Stimulated activated memory B cell treated with anti-CD40 and anti-IgM and Interleukin-4, amounts not matched to agents 10 μg/mL and 1 μg/mL and 100 μg/mL, for 72 hours (primary cell): ENCODE data around the gene KLHL3.

Experiments used
- ATAC-seq: fragments of 150-1000 bp; cut with Tn5 transposase; 2 replicates; pipeline ENCODE4 v1.10.0; 2021
- H3K27ac Mint-ChIP-seq: one replicate; pipeline ENCODE4 v1.8.0; 2022; ENCODE audit warnings: mild to moderate bottlenecking, mixed read lengths
- H3K27me3 Mint-ChIP-seq: one replicate; pipeline ENCODE4 v1.8.0; 2022; ENCODE audit warnings: mixed read lengths
- H3K36me3 Mint-ChIP-seq: one replicate; pipeline ENCODE4 v1.8.0; 2022; ENCODE audit warnings: mixed read lengths
- H3K4me1 Mint-ChIP-seq: one replicate; pipeline ENCODE4 v1.8.0; 2022; ENCODE audit warnings: mixed read lengths
- H3K4me3 Mint-ChIP-seq: one replicate; pipeline ENCODE4 v1.8.0; 2022; ENCODE audit warnings: mild to moderate bottlenecking, moderate library complexity, mixed read lengths
- H3K9me3 Mint-ChIP-seq: one replicate; pipeline ENCODE4 v1.8.0; 2022; ENCODE audit warnings: mixed read lengths

Gene KLHL3

GRCh38 chr5:137627293-137627692 lies 108.6 kb downstream of the KLHL3 start:
- peaks cover 5% of the 10 kb centered on the region for H3K36me3 Mint-ChIP-seq

GRCh38 chr5:137624786-137625349 lies 111.0 kb downstream of the KLHL3 start:
- no peak overlapping the region for H3K27ac Mint-ChIP-seq
- no peak overlapping the region for H3K4me3 Mint-ChIP-seq
- no peaks in the 10 kb centered on the region for H3K27me3 Mint-ChIP-seq
- H3K9me3 Mint-ChIP-seq = no peaks in the 10 kb centered on the region
- H3K36me3 Mint-ChIP-seq = no peaks in the 10 kb centered on the region
- ATAC-seq = no peak
- peaks cover 6% of the 10 kb centered on the region for H3K4me1 Mint-ChIP-seq

More at GRCh38 chr5:137627293-137627692, 108.6 kb downstream of the KLHL3 start:
- Mint-ChIP-seq H3K4me1 (peaks cover 6% of the 10 kb centered on the region), H3K9me3 (no peaks in the 10 kb centered on the region), H3K27ac (no peak overlapping the region), H3K27me3 (no peaks in the 10 kb centered on the region), H3K4me3 (no peak overlapping the region)
- no peak for ATAC-seq

DNA sequence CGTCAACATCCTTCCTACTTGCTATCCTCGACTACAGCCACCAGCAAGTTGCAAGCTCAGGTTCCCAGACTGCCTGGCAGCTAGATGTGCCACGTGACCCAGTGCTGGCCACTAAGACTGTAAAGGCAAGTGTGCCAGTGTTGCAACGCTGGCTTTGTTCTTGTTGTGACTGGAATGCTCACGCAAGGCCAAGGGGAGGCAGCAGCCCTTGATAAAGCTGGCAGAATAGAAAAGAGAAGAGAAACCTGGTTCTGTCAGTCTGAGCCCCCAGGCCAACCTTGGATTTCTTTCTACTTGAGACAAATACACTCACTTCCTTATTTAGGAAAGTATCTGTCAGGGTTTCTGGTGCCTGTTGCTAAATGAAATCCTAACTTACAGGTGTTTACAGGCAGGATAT lies 113.0 kb downstream of the KLHL3 start:
- ATAC-seq = peak; percentile 84
- H3K4me3 Mint-ChIP-seq = no peak overlapping the region
- peak overlapping the region; percentile 48 for H3K27ac Mint-ChIP-seq
- no peaks in the 10 kb centered on the region for H3K9me3 Mint-ChIP-seq
- peaks cover 5% of the 10 kb centered on the region for H3K36me3 Mint-ChIP-seq
- H3K27me3 Mint-ChIP-seq = no peaks in the 10 kb centered on the region
- peaks cover 6% of the 10 kb centered on the region for H3K4me1 Mint-ChIP-seq

DNA sequence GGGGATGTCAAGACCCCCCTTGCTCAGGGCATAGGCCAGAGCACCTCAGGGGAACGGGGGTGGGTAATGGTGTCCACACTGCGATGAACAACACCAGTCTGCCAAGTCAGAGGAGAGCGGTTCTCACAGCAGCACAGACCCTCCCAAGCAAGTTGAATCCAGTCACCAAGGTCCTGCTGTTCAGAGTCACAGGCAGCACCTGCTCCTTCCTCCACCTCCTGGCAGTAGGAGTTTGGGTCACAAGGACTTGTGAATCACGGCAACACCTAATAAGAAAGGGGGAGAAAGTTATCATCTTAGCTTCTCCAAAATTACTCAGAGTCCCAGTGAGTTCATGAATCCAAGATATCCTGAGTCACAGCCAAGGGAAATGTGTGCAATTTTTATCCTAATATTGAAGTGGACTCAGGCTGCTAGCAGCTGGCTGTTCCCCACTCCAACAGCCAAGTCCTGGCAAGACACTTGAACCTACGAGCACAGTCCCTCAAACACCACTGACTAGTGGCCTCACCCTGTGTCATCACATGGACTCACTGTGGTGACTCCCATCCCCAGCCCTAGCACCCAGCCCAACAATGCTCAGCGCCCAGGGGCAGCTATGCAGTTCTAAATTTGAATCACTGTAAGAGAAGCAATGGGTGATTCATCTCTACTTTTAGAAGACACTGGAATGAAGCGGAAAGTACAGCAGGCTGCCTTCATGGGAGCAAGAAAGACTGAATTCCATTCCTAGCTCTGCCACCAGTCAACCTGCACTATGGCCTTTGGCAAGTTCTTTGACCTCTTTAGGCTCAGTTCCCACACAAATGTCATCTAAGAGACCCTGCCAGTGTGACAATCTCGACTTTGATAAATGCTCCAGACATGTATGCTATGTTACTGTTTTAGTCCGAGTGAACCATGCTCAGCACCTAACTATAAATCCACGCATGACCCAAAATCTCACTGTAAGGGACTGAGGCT lies 113.7 kb downstream of the KLHL3 start:
- H3K36me3 Mint-ChIP-seq = peaks cover 5% of the 10 kb centered on the region
- no peak for ATAC-seq
- H3K27ac Mint-ChIP-seq = peak overlapping the region; percentile 48

GRCh38 chr5:137621306-137621705 lies 114.6 kb downstream of the KLHL3 start:
- H3K27ac Mint-ChIP-seq = no peak overlapping the region
- no peak for ATAC-seq
- H3K27me3 Mint-ChIP-seq = no peaks in the 10 kb centered on the region
- H3K4me3 Mint-ChIP-seq = no peak overlapping the region
- peaks cover 6% of the 10 kb centered on the region for H3K4me1 Mint-ChIP-seq
- no peaks in the 10 kb centered on the region for H3K9me3 Mint-ChIP-seq
- peaks cover 5% of the 10 kb centered on the region for H3K36me3 Mint-ChIP-seq

More for the DNA sequence above, 113.7 kb downstream of the KLHL3 start:
- no peak overlapping the region for H3K4me3 Mint-ChIP-seq
- no peaks in the 10 kb centered on the region for H3K27me3 Mint-ChIP-seq
- H3K9me3 Mint-ChIP-seq = no peaks in the 10 kb centered on the region
- peaks cover 6% of the 10 kb centered on the region for H3K4me1 Mint-ChIP-seq

GRCh38 chr5:137619191-137619870 lies 116.6 kb downstream of the KLHL3 start:
- Mint-ChIP-seq H3K27ac (no peak overlapping the region), H3K4me3 (no peak overlapping the region), H3K27me3 (no peaks in the 10 kb centered on the region), H3K36me3 (peaks cover 5% of the 10 kb centered on the region), H3K4me1 (peaks cover 6% of the 10 kb centered on the region), H3K9me3 (no peaks in the 10 kb centered on the region)
- ATAC-seq = no peak

DNA sequence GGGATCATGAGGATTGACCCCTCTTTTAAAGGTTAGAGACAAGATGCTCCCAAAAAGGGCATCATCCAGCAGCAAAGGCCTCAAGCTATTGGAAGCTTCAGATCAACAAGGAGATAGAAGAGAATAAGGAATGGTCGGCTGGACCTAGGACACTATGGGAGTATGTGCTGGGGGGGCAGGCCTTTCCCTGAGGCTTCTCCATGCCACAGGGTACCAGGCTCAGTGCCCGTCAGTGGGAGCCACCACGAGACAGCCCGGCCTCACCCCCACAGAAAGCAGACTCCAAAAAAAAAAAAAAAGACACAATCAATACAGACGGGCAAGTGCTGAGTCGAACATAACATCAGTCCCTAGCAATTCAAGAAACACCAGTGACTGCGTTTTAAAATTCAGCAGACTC lies 117.4 kb downstream of the KLHL3 start:
- ATAC-seq = no peak
- peaks cover 5% of the 10 kb centered on the region for H3K36me3 Mint-ChIP-seq
- H3K9me3 Mint-ChIP-seq = no peaks in the 10 kb centered on the region
- H3K27me3 Mint-ChIP-seq = no peaks in the 10 kb centered on the region
- H3K27ac Mint-ChIP-seq = no peak overlapping the region
- no peak overlapping the region for H3K4me3 Mint-ChIP-seq
- H3K4me1 Mint-ChIP-seq = peaks cover 6% of the 10 kb centered on the region

GRCh38 chr5:137617528-137618205 lies 118.2 kb downstream of the KLHL3 start:
- Mint-ChIP-seq H3K4me3 (no peak overlapping the region), H3K9me3 (no peaks in the 10 kb centered on the region), H3K4me1 (peaks cover 2% of the 10 kb centered on the region), H3K27me3 (no peaks in the 10 kb centered on the region), H3K36me3 (peaks cover 5% of the 10 kb centered on the region), H3K27ac (no peak overlapping the region)
- no peak for ATAC-seq

- no peaks in the 10 kb centered on the region for H3K9me3 Mint-ChIP-seq
- ATAC-seq = no peak
- peaks cover 4% of the 10 kb centered on the region for H3K27me3 Mint-ChIP-seq
- no peaks in the 10 kb centered on the region for H3K4me1 Mint-ChIP-seq
- H3K4me3 Mint-ChIP-seq = no peak overlapping the region
- no peak overlapping the region for H3K27ac Mint-ChIP-seq
- H3K36me3 Mint-ChIP-seq = peaks cover 5% of the 10 kb centered on the region
Measured at GRCh38 chr5:137616046-137616445, 119.8 kb downstream of the KLHL3 start.

DNA sequence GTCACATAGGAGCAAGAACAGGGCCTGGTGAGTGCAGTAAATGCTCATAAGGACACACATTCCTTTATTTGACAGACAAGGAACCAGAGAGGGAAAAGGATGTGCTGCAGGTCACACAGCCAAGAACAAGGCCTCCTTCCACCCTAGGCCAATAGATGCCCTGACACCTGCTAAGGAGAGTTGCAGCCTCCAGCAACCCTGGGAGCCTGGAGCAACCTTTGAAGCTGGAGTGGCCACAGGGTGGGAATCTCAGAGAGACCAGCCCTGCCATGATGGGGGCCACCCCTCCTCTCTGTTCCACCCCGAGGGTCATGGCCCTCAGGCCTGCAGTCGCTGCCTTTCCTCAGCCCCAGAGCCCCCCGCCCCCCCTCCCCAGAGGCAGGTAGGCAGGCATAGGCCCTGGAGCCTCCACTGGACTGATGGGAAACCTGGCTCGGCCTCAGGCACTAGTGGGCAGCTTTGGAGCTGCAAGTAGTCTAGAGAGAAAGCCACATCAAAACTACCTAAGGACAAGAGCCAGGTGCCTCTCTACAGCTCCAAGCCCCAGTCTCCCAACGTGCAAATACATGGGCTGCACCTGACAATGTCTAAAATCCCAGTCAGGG lies 120.6 kb downstream of the KLHL3 start:
- Mint-ChIP-seq H3K4me3 (no peak overlapping the region), H3K27me3 (peaks cover 11% of the 10 kb centered on the region), H3K4me1 (no peaks in the 10 kb centered on the region), H3K9me3 (no peaks in the 10 kb centered on the region), H3K36me3 (peaks cover 5% of the 10 kb centered on the region), H3K27ac (no peak overlapping the region)
- no peak for ATAC-seq

DNA sequence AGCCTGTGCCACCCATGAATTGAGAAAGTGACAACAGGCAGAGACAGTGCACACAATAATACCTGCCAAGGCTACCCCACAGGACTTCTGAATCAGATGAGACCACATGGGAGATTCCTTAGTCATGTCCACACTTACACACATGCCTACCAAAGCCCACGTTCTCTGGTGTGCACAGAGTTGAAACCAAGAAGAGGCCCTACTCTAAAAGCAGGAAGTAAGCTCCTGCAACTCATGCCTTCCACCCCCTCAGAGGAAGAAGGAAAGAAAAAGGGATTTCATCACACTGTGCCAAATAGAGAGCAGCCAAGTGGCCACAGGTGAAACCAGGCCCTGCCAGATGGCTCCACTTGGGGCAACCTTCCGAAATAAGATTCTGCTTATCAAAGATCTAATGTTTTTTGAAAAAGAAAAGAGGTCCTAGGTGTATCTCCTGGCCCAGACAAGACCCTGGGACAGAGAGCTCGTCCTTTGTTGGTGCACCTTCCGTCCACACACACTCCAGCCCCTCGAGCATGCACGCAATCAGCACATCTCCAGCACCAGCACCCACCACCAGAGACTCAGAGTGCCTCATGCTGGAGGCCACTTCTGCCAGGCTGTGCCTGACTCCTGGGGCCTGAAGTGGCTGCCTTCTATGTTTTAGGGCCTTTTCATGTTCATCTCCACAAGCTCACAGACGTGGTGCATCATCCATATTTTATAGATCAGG lies 122.2 kb downstream of the KLHL3 start:
- peak; percentile 26 for ATAC-seq
- no peaks in the 10 kb centered on the region for H3K9me3 Mint-ChIP-seq
- no peak overlapping the region for H3K4me3 Mint-ChIP-seq
- H3K4me1 Mint-ChIP-seq = no peaks in the 10 kb centered on the region
- H3K27ac Mint-ChIP-seq = no peak overlapping the region
- H3K36me3 Mint-ChIP-seq = no peaks in the 10 kb centered on the region
- peaks cover 11% of the 10 kb centered on the region for H3K27me3 Mint-ChIP-seq

- H3K36me3 Mint-ChIP-seq = no peaks in the 10 kb centered on the region
- peaks cover 11% of the 10 kb centered on the region for H3K27me3 Mint-ChIP-seq
- H3K27ac Mint-ChIP-seq = no peak overlapping the region
- ATAC-seq = no peak
- no peaks in the 10 kb centered on the region for H3K4me1 Mint-ChIP-seq
- H3K4me3 Mint-ChIP-seq = no peak overlapping the region
- H3K9me3 Mint-ChIP-seq = no peaks in the 10 kb centered on the region
Measured at GRCh38 chr5:137612576-137612975, 123.3 kb downstream of the KLHL3 start.

DNA sequence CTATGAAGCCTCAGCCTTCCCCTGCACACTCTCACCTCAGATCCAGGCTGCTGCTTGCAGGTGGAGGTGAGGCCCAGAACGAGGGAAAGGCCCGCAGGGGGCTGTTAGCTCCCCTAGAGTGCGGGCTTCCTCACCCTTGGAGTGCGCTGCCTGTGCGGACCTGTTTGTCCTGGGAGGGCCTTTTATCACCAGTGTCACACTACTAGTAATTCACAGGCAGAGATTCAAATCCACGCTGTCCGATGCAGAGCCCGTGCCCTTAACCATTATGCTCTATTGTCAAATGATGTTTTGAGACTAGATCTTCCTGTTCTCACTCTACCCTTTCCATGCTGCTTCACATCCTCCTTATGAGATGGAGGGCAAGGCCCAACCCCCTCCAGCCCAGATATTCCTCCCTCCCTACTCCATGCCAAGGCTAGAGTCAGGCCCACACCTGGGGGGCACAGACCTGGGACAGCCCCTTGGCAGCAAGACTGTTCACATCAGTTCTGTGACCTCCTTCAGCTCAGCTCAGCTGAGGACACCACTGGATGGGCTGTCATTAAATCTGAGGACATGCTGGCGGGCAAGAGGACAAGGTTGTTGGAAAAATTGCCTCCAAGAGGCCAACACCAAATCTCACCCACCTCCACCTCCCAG lies 124.0 kb downstream of the KLHL3 start:
- H3K9me3 Mint-ChIP-seq = no peaks in the 10 kb centered on the region

More for the DNA sequence above, 124.0 kb downstream of the KLHL3 start:
- Mint-ChIP-seq H3K4me1 (no peaks in the 10 kb centered on the region), H3K27me3 (peaks cover 11% of the 10 kb centered on the region), H3K27ac (no peak overlapping the region), H3K36me3 (no peaks in the 10 kb centered on the region), H3K4me3 (no peak overlapping the region)
- ATAC-seq = no peak
